Progenitor cell of endocrine pancreas (in vitro differentiated cells): ENCODE results near the gene NMT1. TPM values are rescaled to one million over a fixed set of nuclear protein-coding genes. Genes with fewer than 3 reads are reported as not detected.

ENCODE experiments used
- DNase-seq: peaks from one replicate; pipeline ENCODE4 v3.0.0; 2021; ENCODE audit warnings: low spot score; ENCODE audit not compliant: unreplicated experiment
- H3K27ac Mint-ChIP-seq: 2 replicates; pipeline ENCODE4 v1.8.0; 2021; ENCODE audit warnings: mild to moderate bottlenecking, moderate library complexity, mixed read lengths
- H3K27me3 Mint-ChIP-seq: 2 replicates; pipeline ENCODE4 v1.8.0; 2021; ENCODE audit warnings: mixed read lengths
- H3K36me3 Mint-ChIP-seq: 2 replicates; pipeline ENCODE4 v1.8.0; 2022; ENCODE audit warnings: mixed read lengths; ENCODE audit not compliant: insufficient read depth
- H3K4me1 Mint-ChIP-seq: 2 replicates; pipeline ENCODE4 v1.8.0; 2021; ENCODE audit warnings: low read depth, mixed read lengths
- H3K4me3 Mint-ChIP-seq: 2 replicates; pipeline ENCODE4 v1.8.0; 2021; ENCODE audit warnings: low read depth, mild to moderate bottlenecking, moderate library complexity, mixed read lengths
- H3K9me3 Mint-ChIP-seq: 2 replicates; pipeline ENCODE4 v1.8.0; 2021; ENCODE audit warnings: low read depth, mixed read lengths
- total RNA-seq: library from RNA; stranded (reverse); gene quantifications from 2 replicates; pipeline ENCODE4 v1.2.1, GENCODE V29; 2021
- TF ChIP-seq, protein P1 (sequence below): fragments of 200-600 bp; sonication (generic); IDR thresholded peaks from one replicate; pipeline ENCODE4 v1.5.0; 2021; ENCODE audit warnings: antibody characterized with exemption, mild to moderate bottlenecking; ENCODE audit not compliant: unreplicated experiment

The NMT1 gene
- total RNA-seq, 1 donor from 2014 or later = 97.4 TPM

DNA sequence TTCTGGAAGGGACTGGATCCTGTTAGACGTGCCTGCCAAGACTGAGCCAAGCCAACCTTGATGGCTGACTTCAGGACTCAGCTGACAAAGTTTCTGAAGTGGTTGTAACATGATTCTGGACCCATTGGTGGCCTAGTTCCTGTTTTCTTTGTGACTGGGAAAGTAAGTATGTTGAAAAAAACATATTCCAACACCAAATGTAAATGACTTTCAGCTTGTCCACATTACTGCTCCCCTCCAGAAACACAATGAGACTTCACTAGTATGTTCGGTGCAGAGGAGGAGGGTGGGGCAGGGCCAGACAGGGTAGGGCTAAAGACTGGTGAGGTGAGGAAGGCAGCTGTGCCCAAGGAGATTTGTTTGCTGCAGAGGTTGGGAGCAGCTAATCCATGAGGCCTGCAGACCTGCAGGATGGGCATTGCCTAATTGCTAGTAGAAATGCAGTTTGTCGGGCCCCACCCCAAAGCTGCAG lies 26.4 kb downstream of the NMT1 start:
- no peaks in the 10 kb centered on the region for H3K9me3 Mint-ChIP-seq
- H3K27me3 Mint-ChIP-seq = no peaks in the 10 kb centered on the region
- no peak overlapping the region for H3K4me3 Mint-ChIP-seq
- peaks cover 22% of the 10 kb centered on the region for H3K36me3 Mint-ChIP-seq
- H3K27ac Mint-ChIP-seq = no peak overlapping the region
- DNase-seq = no peak
- H3K4me1 Mint-ChIP-seq = no peaks in the 10 kb centered on the region
- TF ChIP-seq, protein P1, sequence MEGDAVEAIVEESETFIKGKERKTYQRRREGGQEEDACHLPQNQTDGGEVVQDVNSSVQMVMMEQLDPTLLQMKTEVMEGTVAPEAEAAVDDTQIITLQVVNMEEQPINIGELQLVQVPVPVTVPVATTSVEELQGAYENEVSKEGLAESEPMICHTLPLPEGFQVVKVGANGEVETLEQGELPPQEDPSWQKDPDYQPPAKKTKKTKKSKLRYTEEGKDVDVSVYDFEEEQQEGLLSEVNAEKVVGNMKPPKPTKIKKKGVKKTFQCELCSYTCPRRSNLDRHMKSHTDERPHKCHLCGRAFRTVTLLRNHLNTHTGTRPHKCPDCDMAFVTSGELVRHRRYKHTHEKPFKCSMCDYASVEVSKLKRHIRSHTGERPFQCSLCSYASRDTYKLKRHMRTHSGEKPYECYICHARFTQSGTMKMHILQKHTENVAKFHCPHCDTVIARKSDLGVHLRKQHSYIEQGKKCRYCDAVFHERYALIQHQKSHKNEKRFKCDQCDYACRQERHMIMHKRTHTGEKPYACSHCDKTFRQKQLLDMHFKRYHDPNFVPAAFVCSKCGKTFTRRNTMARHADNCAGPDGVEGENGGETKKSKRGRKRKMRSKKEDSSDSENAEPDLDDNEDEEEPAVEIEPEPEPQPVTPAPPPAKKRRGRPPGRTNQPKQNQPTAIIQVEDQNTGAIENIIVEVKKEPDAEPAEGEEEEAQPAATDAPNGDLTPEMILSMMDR = no peak

DNA sequence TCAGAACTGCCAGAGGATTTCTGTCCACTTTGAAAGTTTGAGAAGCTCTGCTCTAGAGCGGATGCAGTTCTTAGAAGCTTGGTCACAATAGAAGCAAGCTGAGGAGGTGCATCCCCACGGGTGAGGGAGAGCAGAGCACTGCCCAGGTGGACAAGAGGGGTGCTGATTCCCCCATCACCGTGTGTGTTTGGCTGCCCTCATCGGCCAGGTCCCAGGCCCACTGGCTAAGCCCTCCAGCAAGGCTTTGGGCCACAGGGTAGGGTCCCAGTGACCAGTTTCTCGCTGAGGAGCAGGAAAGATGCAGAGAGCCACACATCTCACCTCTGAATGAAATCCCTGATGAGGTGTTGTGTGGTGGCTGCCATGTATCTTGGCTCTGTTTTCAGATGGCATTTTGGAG lies 26.9 kb downstream of the NMT1 start:
- Mint-ChIP-seq H3K27ac (no peak overlapping the region), H3K36me3 (peaks cover 25% of the 10 kb centered on the region), H3K4me3 (no peak overlapping the region), H3K4me1 (no peaks in the 10 kb centered on the region), H3K9me3 (no peaks in the 10 kb centered on the region), H3K27me3 (no peaks in the 10 kb centered on the region)
- no peak for DNase-seq
- TF ChIP-seq, protein P1 = no peak

DNA sequence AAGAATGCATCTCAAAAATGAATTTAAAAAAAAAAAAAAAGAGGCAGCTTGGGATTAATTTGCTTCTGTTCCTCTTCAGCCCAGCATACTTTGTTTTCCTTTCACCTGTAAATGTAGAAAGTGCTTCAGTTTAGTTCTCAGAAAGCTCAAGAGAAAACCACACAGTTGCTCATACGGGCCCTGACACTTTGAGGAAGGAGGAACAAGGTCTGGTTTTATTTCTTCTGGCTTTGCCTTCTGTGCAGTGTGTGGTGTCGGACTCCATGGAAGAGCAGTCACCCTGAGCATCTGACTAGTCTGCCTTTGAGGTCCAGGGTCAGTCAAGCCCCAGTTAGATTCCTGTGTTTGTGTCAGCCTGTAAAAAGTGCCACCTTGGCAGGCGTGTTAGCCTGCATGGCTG lies 27.6 kb downstream of the NMT1 start:
- Mint-ChIP-seq H3K36me3 (peaks cover 28% of the 10 kb centered on the region), H3K27ac (no peak overlapping the region), H3K9me3 (no peaks in the 10 kb centered on the region)

DNA sequence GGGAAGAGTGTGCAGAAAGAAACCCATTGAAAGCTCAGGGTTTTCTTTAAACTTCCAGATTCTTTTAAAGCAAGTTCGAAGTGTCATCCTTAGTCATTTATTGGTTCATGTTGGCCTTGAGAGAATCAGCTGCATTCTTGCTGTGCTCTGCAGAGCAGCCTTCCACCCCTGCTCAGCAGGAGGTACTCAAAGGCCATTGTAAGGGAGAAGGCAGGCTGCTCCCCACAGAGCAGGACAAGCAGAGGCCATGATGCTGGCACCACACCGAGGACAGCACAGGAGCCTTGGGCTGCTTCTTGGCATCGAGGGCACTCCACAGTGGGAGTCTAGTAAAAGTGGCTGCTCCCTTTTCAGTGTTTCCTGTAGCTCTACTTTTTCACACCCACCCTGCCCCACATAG lies 29.6 kb downstream of the NMT1 start:
- TF ChIP-seq, protein P1 = no peak
- Mint-ChIP-seq H3K27ac (no peak overlapping the region), H3K4me3 (no peak overlapping the region)

More for the DNA sequence above, 27.6 kb downstream of the NMT1 start:
- no peaks in the 10 kb centered on the region for H3K27me3 Mint-ChIP-seq
- H3K4me1 Mint-ChIP-seq = no peaks in the 10 kb centered on the region
- H3K4me3 Mint-ChIP-seq = no peak overlapping the region
- no peak for DNase-seq
- TF ChIP-seq, protein P1 = no peak

DNA sequence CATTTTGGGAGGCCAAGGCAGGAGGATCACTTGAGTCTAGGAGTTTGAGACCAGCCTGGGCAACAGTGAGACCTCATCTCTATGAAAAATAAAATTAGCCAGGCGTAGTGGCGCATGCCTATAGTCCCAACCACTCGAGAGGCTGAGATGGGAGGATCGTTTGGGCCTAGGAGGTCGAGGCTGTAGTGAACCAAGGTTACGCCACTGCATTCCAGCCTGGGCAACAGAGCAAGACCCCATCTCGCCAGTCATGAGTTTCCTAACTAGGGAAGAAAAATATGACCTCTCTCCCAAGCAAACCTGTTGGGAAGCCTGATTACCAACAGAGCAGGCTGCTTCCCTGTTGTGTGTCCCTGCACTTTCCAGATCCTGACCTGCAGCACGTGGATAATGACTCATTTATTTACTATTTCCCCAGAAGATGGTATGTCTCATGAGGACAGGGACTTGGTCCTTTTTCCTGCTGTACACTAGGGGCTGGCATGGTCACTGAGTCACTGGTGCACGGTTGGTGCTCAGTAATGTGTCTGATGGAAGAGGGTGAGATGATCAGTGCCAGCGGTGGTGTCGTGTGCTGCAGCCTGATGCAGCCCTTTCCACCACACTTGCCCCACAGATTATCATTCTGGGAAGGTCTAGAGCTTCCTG lies 30.8 kb downstream of the NMT1 start:
- H3K36me3 Mint-ChIP-seq = peaks cover 33% of the 10 kb centered on the region
- TF ChIP-seq, protein P1 = no peak
- DNase-seq = no peak
- no peaks in the 10 kb centered on the region for H3K4me1 Mint-ChIP-seq
- H3K4me3 Mint-ChIP-seq = no peak overlapping the region
- peak overlapping the region; percentile 19 for H3K27ac Mint-ChIP-seq
- no peaks in the 10 kb centered on the region for H3K9me3 Mint-ChIP-seq
- no peaks in the 10 kb centered on the region for H3K27me3 Mint-ChIP-seq

More for the DNA sequence above, 29.6 kb downstream of the NMT1 start:
- no peak for DNase-seq
- H3K36me3 Mint-ChIP-seq = peaks cover 29% of the 10 kb centered on the region
- H3K27me3 Mint-ChIP-seq = no peaks in the 10 kb centered on the region
- no peaks in the 10 kb centered on the region for H3K9me3 Mint-ChIP-seq
- no peaks in the 10 kb centered on the region for H3K4me1 Mint-ChIP-seq
